Panc1 (cell line): ENCODE data around the gene SLAMF7. TPM values are rescaled to one million over a fixed set of nuclear protein-coding genes. Genes with fewer than 3 reads are reported as not detected.

ENCODE experiments used
- ATAC-seq: fragments of 200-7000 bp; cut with Tn5 transposase; 2 replicates; pipeline ENCODE4 v1.9.1; 2020; ENCODE audit warnings: mild to moderate bottlenecking, moderate library complexity
- BruUV-seq: library from RNA; stranded (reverse); fragments of 400-500 nt; replicated peaks from 2 replicates; lab custom pipeline; 2021; lab: Mats Ljungman, UMichigan
- CTCF ChIA-PET: fragments of 300-600 bp; sonication (Branson Sonifier 250); formaldehyde crosslinking; loops from one replicate; lab custom pipeline; 2022; ENCODE audit warnings: antibody characterized with exemption; lab: Charles Lee
- POLR2A ChIA-PET: fragments of 300-600 bp; sonication (Branson Sonifier 250); formaldehyde crosslinking; loops from one replicate; lab custom pipeline; 2022; ENCODE audit warnings: antibody characterized with exemption; lab: Charles Lee
- DNase-seq: peaks from one replicate; pipeline ENCODE4 v3.0.0-alpha.2; 2010; ENCODE audit warnings: low read depth, low spot score
- H3K27ac ChIP-seq: 2 replicates; pipeline ENCODE4 v1.5.1; 2011; ENCODE audit warnings: mild to moderate bottlenecking, low read length, inconsistent platforms
- H3K27me3 ChIP-seq: fragments of 200-500 bp; sonication (Bioruptor generic); 2 replicates; pipeline ENCODE4 v1.6.0; 2014; ENCODE audit warnings: low read length, inconsistent platforms; ENCODE audit not compliant: control insufficient read depth, insufficient read depth
- H3K36me3 ChIP-seq: fragments of 200-500 bp; sonication (Bioruptor generic); 2 replicates; pipeline ENCODE4 v1.5.1; 2014; ENCODE audit warnings: inconsistent platforms, mild to moderate bottlenecking, low read length, moderate library complexity; ENCODE audit not compliant: control insufficient read depth, insufficient read depth
- H3K4me1 ChIP-seq: 2 replicates; pipeline ENCODE4 v1.5.1; 2011; ENCODE audit warnings: inconsistent platforms, mild to moderate bottlenecking, low read length, moderate library complexity; ENCODE audit not compliant: control insufficient read depth, insufficient read depth
- H3K4me3 ChIP-seq, 2 experiments: 2 replicates each; pipeline ENCODE4 v1.5.1; 2011 to 2012; ENCODE audit warnings: low read depth in 2 of 2, low read length in 2 of 2, mild to moderate bottlenecking in 2 of 2, inconsistent platforms in 1 of 2, moderate library complexity in 1 of 2
- H3K9me3 ChIP-seq: fragments of 200-500 bp; sonication (Bioruptor generic); 2 replicates; pipeline ENCODE4 v1.5.1; 2014; ENCODE audit warnings: low read depth, mild to moderate bottlenecking, inconsistent platforms, low read length, moderate library complexity; ENCODE audit not compliant: control insufficient read depth, insufficient read depth
- CTCF ChIP-seq: fragments of 450-650 bp; IDR thresholded peaks from 2 replicates; pipeline ENCODE4 v1.5.1; 2017; ENCODE audit warnings: mild to moderate bottlenecking
- POLR2AphosphoS5 ChIP-seq: IDR thresholded peaks from 2 replicates; pipeline ENCODE4 v1.6.1; 2012; ENCODE audit warnings: mild to moderate bottlenecking, low read depth, low read length, moderate library complexity
- REST ChIP-seq, 2 experiments: IDR thresholded peaks; 2 replicates each; pipeline ENCODE4 v1.6.1; 2011 to 2012; ENCODE audit warnings: low read depth in 2 of 2, control low read depth in 1 of 2, low read length in 1 of 2, mild to moderate bottlenecking in 1 of 2, moderate library complexity in 1 of 2; ENCODE audit not compliant: insufficient read depth in 1 of 2
- SIN3A ChIP-seq: IDR thresholded peaks from 2 replicates; pipeline ENCODE4 v1.6.1; 2012; ENCODE audit warnings: low read depth, mild to moderate bottlenecking, low read length, moderate library complexity, borderline replicate concordance; ENCODE audit not compliant: insufficient read depth
- TCF7L2 ChIP-seq: IDR thresholded peaks from 2 replicates; pipeline ENCODE4 v1.6.1; 2011; ENCODE audit warnings: mild to moderate bottlenecking, low read depth, low read length, inconsistent platforms
- in situ Hi-C: cut with HindIII; loops from 2 replicates; pipeline ENCODE4 v1.10.0; 2016; ENCODE audit warnings: low sequenced_read_pairs, low pct_unique_long_range_greater_than_20kb
- intact Hi-C: fragments of 100-400 bp; cut with micrococcal nuclease; formaldehyde crosslinking; loops from one replicate; pipeline ENCODE4 v1.10.0; 2022; ENCODE audit not compliant: unreplicated experiment
- total RNA-seq: library from RNA; stranded (reverse); gene quantifications from one replicate; pipeline ENCODE4 v1.2.1, GENCODE V29; 2021; ENCODE audit not compliant: unreplicated experiment

The SLAMF7 gene
- total RNA-seq, 1 experiment from 2014 or later: 0.21 TPM

GRCh38 chr1:160742428-160743127 lies 3.5 kb downstream of the SLAMF7 start:
- CTCF ChIA-PET: interaction anchor here (0.6 kb wide), 1 partner anchor 67 kb away, joined by 9 read pairs; no protein-coding TSS in a partner anchor

GRCh38 chr1:160743266-160743665 lies 4.2 kb downstream of the SLAMF7 start:
- POLR2A ChIA-PET: no interaction called here
- no peak for ATAC-seq
- intact Hi-C loops: no loop called here
- in situ Hi-C loops: no loop called here
- Histone ChIP-seq H3K36me3 (no peaks in the 10 kb centered on the region), H3K4me1 (no peaks in the 10 kb centered on the region), H3K9me3 (no peaks in the 10 kb centered on the region), H3K4me3 (no peak overlapping the region), H3K27ac (no peak overlapping the region), H3K27me3 (peaks cover 5% of the 10 kb centered on the region; the same call in 1 of the 2 replicates)
- CTCF ChIA-PET: interaction anchor here (0.6 kb wide), 1 partner anchor 67 kb away, joined by 9 read pairs; no protein-coding TSS in a partner anchor
- no peak for TF ChIP-seq REST (IDR thresholded peaks at IDR 0.05; ENCODE audit: insufficient read depth in 1 of 2, low read depth in 2 of 2, low read length in 1 of 2)
- TF ChIP-seq SIN3A: no peak
- TF ChIP-seq CTCF: no peak
- no peak for TF ChIP-seq TCF7L2
- no peak for TF ChIP-seq POLR2AphosphoS5
- BruUV-seq: no TSS peak
- DNase-seq: no peak

More at GRCh38 chr1:160742428-160743127, 3.5 kb downstream of the SLAMF7 start:
- Histone ChIP-seq H3K9me3 (no peaks in the 10 kb centered on the region), H3K4me1 (no peaks in the 10 kb centered on the region), H3K27me3 (peaks cover 5% of the 10 kb centered on the region; the same call in 1 of the 2 replicates), H3K36me3 (no peaks in the 10 kb centered on the region), H3K27ac (no peak overlapping the region), H3K4me3 (no peak overlapping the region)
- ATAC-seq: no peak
- no TSS peak for BruUV-seq
- intact Hi-C loops (no loop called here), in situ Hi-C loops (no loop called here)
- DNase-seq: no peak
- POLR2A ChIA-PET: no interaction called here
- TF ChIP-seq SIN3A: no peak
- TF ChIP-seq POLR2AphosphoS5: no peak
- TF ChIP-seq CTCF: no peak
- TF ChIP-seq TCF7L2: no peak
- no peak for TF ChIP-seq REST (IDR thresholded peaks at IDR 0.05; ENCODE audit: insufficient read depth in 1 of 2, low read depth in 2 of 2, low read length in 1 of 2)
